GM12874 (cell line): ENCODE measurements around the gene POU2F1.

Experiments used
- CTCF ChIP-seq: IDR thresholded peaks from 2 replicates; pipeline ENCODE4 v1.5.1; 2011; ENCODE audit warnings: low read depth, mild to moderate bottlenecking, control low read depth, low read length, moderate library complexity; ENCODE audit not compliant: insufficient read depth

POU2F1 gene

GRCh38 chr1:167251472-167251871 is 30.8 kb downstream of the POU2F1 start:
- TF ChIP-seq CTCF, result no peak

- TF ChIP-seq CTCF, result no peak
These were observed 32.3 kb downstream of the POU2F1 start for GRCh38 chr1:167252986-167253385.

GRCh38 chr1:167258858-167259257 is 38.2 kb downstream of the POU2F1 start:
- TF ChIP-seq CTCF, result no peak

- no peak for TF ChIP-seq CTCF
These were observed 42.1 kb downstream of the POU2F1 start for GRCh38 chr1:167262836-167263235.

GRCh38 chr1:167263344-167263743 is 42.7 kb downstream of the POU2F1 start:
- TF ChIP-seq CTCF, result no peak

GRCh38 chr1:167263819-167264464 is 43.3 kb downstream of the POU2F1 start:
- TF ChIP-seq CTCF, result no peak

GRCh38 chr1:167266965-167267364 is 46.3 kb downstream of the POU2F1 start:
- no peak for TF ChIP-seq CTCF

GRCh38 chr1:167268347-167268787 is 47.7 kb downstream of the POU2F1 start:
- TF ChIP-seq CTCF, result no peak
